ENCODE measurements around the gene PLPPR3. TPM values are rescaled to one million over a fixed set of nuclear protein-coding genes. Genes with fewer than 3 reads are reported as not detected.

Gene PLPPR3
- total RNA-seq, 4 donors from 2014 or later = not detected

GRCh38 chr19:862581-863314, 41.0 kb upstream of the PLPPR3 start:
- Histone ChIP-seq H3K4me1 (peaks cover 4 to 6% of the 10 kb centered on the region in 2 donors), H3K36me3 (peaks cover 0 to 2% of the 10 kb centered on the region in 2 donors), H3K4me3 (replicated peaks in 1 of 3) (no peak overlapping the region), H3K9me3 (no peaks in the 10 kb centered on the region), H3K27ac (no peak overlapping the region), H3K27me3 (no peaks in the 10 kb centered on the region)
- intact Hi-C loops (cut with DNase I) = loop anchor here (5.0 kb wide), 2 partner anchors 55 to 120 kb away; partner anchors contain the start of genes KISS1R and WDR18
- TF ChIP-seq POLR2A (IDR thresholded peaks at IDR 0.05) = no peak
- TF ChIP-seq CTCF (IDR thresholded peaks at IDR 0.05) = no peak
- 23 to 29% methylated on average over 20 to 24 of the region's 48 CpGs for WGBS, 2 donors
- peak; percentile 42 to 47 for DNase-seq

- no peaks in the 10 kb centered on the region for H3K9me3 ChIP-seq
- H3K4me3 ChIP-seq (replicated peaks in 1 of 3) = no peak overlapping the region
- intact Hi-C loops (cut with DNase I) = loop anchor here (5.0 kb wide), 2 partner anchors 55 to 120 kb away; partner anchors contain the start of genes KISS1R and WDR18
- DNase-seq = no peak
- no peak overlapping the region for H3K27ac ChIP-seq
- 22 to 30% methylated on average over 33 to 55 of the region's 60 CpGs for WGBS, 2 donors
- H3K27me3 ChIP-seq = no peaks in the 10 kb centered on the region
- TF ChIP-seq CTCF (IDR thresholded peaks at IDR 0.05) = no peak
- TF ChIP-seq POLR2A (IDR thresholded peaks at IDR 0.05) = no peak
- no peaks in the 10 kb centered on the region for H3K36me3 ChIP-seq
- peaks cover 4 to 6% of the 10 kb centered on the region in 2 donors for H3K4me1 ChIP-seq
These were observed 40.2 kb upstream of the PLPPR3 start for GRCh38 chr19:861756-862580.

GRCh38 chr19:861141-861755, 39.5 kb upstream of the PLPPR3 start:
- Histone ChIP-seq H3K4me3 (replicated peaks in 1 of 3) (no peak overlapping the region), H3K27ac (no peak overlapping the region), H3K4me1 (peaks cover 4 to 6% of the 10 kb centered on the region in 2 donors), H3K27me3 (no peaks in the 10 kb centered on the region), H3K9me3 (no peaks in the 10 kb centered on the region), H3K36me3 (no peaks in the 10 kb centered on the region)
- TF ChIP-seq CTCF (IDR thresholded peaks at IDR 0.05) (no peak), POLR2A (IDR thresholded peaks at IDR 0.05) (no peak)
- intact Hi-C loops (cut with DNase I) = loop anchor here (5.0 kb wide), 2 partner anchors 56 to 121 kb away; partner anchors contain the start of genes KISS1R and WDR18
- 68 to 90% methylated on average over 2 to 11 of the region's 35 CpGs for WGBS, 2 donors
- DNase-seq = no peak

GRCh38 chr19:858868-859843, 37.4 kb upstream of the PLPPR3 start, which contains the start of gene CFD:
CFD (plus strand) TSS chr19:859664; CDS start chr19:859690, 26 bp downstream.
- Histone ChIP-seq H3K9me3 (no peaks in the 10 kb centered on the region), H3K27ac (peak within 1 kb of the TSS; percentile 29 to 53 (median 52)), H3K36me3 (no peaks in the 10 kb centered on the region), H3K4me3 (replicated peaks in 1 of 3) (peak within 1 kb of the TSS in 1 of 3 donors; percentile 34), H3K4me1 (peaks cover 4 to 6% of the 10 kb centered on the region in 2 donors), H3K27me3 (no peaks in the 10 kb centered on the region)
- intact Hi-C loops (cut with DNase I) = no loop called here
- TF ChIP-seq POLR2A (IDR thresholded peaks at IDR 0.05) (no peak), CTCF (IDR thresholded peaks at IDR 0.05) (no peak)
- 51 to 53% methylated on average over 9 to 12 of the region's 24 CpGs for WGBS, 2 donors
- no peak for DNase-seq

Data from thyroid gland (tissue), 4 donors.